Activated CD8-positive, alpha-beta memory T cell treated with anti-CD3 and anti-CD28 coated beads for 36 hours (primary cell): Measurements from ENCODE around the gene USF3. TPM values are rescaled to one million over a fixed set of nuclear protein-coding genes. Genes with fewer than 3 reads are reported as not detected.

Source experiments
- CTCF ChIA-PET: fragments of 350-600 bp; sonication (Branson Sonifier 250); formaldehyde crosslinking; loops from one replicate; lab custom pipeline; 2021; ENCODE audit warnings: antibody characterized with exemption; lab: Charles Lee
- POLR2A ChIA-PET: fragments of 350-600 bp; sonication (Branson Sonifier 250); formaldehyde crosslinking; loops from one replicate; lab custom pipeline; 2021; ENCODE audit warnings: antibody characterized with exemption; lab: Charles Lee
- total RNA-seq, 2 experiments: library from RNA; stranded (reverse); gene quantifications; one replicate each; pipeline ENCODE4 v1.2.3, GENCODE V29; 2021

USF3 gene
- total RNA-seq, 2 experiments from 2014 or later: 12.4 to 12.6 TPM

- POLR2A ChIA-PET: no interaction called here
- CTCF ChIA-PET: no interaction called here
These were observed 69.7 kb downstream of the USF3 start for GRCh38 chr3:113626503-113627371.

GRCh38 chr3:113625834-113626233, 70.6 kb downstream of the USF3 start:
- POLR2A ChIA-PET: no interaction called here
- CTCF ChIA-PET: no interaction called here

GRCh38 chr3:113623811-113624210, 72.6 kb downstream of the USF3 start:
- ChIA-PET CTCF (interaction anchor here (0.6 kb wide), 1 partner anchor 12 kb away, joined by 4 read pairs; no protein-coding TSS in a partner anchor), POLR2A (no interaction called here)

- CTCF ChIA-PET: interaction anchor here (0.6 kb wide), 1 partner anchor 12 kb away, joined by 4 read pairs; no protein-coding TSS in a partner anchor
- POLR2A ChIA-PET: no interaction called here
These were observed 73.1 kb downstream of the USF3 start for GRCh38 chr3:113623324-113623723.

- POLR2A ChIA-PET: no interaction called here
These were observed 76.4 kb downstream of the USF3 start for GRCh38 chr3:113620091-113620490.

GRCh38 chr3:113617726-113618125, 78.7 kb downstream of the USF3 start:
- ChIA-PET CTCF (no interaction called here), POLR2A (no interaction called here)

More at GRCh38 chr3:113620091-113620490, 76.4 kb downstream of the USF3 start:
- CTCF ChIA-PET: interaction anchor here (0.7 kb wide), 1 partner anchor 14 kb away, joined by 3 read pairs; no protein-coding TSS in a partner anchor

- POLR2A ChIA-PET: no interaction called here
- CTCF ChIA-PET: no interaction called here
These were observed 80.5 kb downstream of the USF3 start for GRCh38 chr3:113615976-113616375.

GRCh38 chr3:113614402-113614801, 82.0 kb downstream of the USF3 start:
- ChIA-PET CTCF (no interaction called here), POLR2A (no interaction called here)

- CTCF ChIA-PET: no interaction called here
- POLR2A ChIA-PET: no interaction called here
These were observed 89.2 kb downstream of the USF3 start for GRCh38 chr3:113607219-113607596.

GRCh38 chr3:113606539-113607218, 89.8 kb downstream of the USF3 start:
- ChIA-PET POLR2A (no interaction called here), CTCF (interaction anchor here (1.4 kb wide), 1 partner anchor 29 kb away, joined by 4 read pairs; no protein-coding TSS in a partner anchor)

GRCh38 chr3:113602836-113603235, 93.6 kb downstream of the USF3 start:
- POLR2A ChIA-PET: no interaction called here
- CTCF ChIA-PET: no interaction called here

GRCh38 chr3:113602256-113602655, 94.2 kb downstream of the USF3 start:
- CTCF ChIA-PET: interaction anchor here (1.2 kb wide), 1 partner anchor 25 kb away, joined by 3 read pairs; no protein-coding TSS in a partner anchor
- POLR2A ChIA-PET: no interaction called here

- POLR2A ChIA-PET: no interaction called here
These were observed 95.2 kb downstream of the USF3 start for GRCh38 chr3:113601240-113601639.

GRCh38 chr3:113600418-113601182, 95.8 kb downstream of the USF3 start:
- CTCF ChIA-PET: no interaction called here
- POLR2A ChIA-PET: no interaction called here

More at GRCh38 chr3:113601240-113601639, 95.2 kb downstream of the USF3 start:
- CTCF ChIA-PET: interaction anchor here (1.2 kb wide), 1 partner anchor 24 kb away, joined by 3 read pairs; no protein-coding TSS in a partner anchor

Other genes with a start within 250 kb of the USF3 start
- gene SPICE1, start 181.5 kb downstream of the USF3 start, total RNA-seq: 10 to 100 TPM; 23.7 to 23.8 TPM
- gene SIDT1, start 164.1 kb downstream of the USF3 start, total RNA-seq: 10 to 100 TPM; 13.5 to 14.2 TPM
- 100 to 1,000 TPM; 197 to 202 TPM for gene NAA50, start 49.6 kb upstream of the USF3 start, total RNA-seq
- gene ATP6V1A, start 50.4 kb upstream of the USF3 start, total RNA-seq: 10 to 100 TPM; 50.5 to 54.5 TPM
- under 1 TPM; 0.21 to 0.34 TPM for gene GRAMD1C, start 142.1 kb upstream of the USF3 start, total RNA-seq